Measurements from ENCODE around the gene RHBDD3. TPM values are rescaled to one million over a fixed set of nuclear protein-coding genes. Genes with fewer than 3 reads are reported as not detected.

The RHBDD3 gene
- total and polyA plus RNA-seq, 2 donors (not counting 1 experiment from before 2014, with no cell fraction given) = 11.9 to 12.5 TPM

DNA sequence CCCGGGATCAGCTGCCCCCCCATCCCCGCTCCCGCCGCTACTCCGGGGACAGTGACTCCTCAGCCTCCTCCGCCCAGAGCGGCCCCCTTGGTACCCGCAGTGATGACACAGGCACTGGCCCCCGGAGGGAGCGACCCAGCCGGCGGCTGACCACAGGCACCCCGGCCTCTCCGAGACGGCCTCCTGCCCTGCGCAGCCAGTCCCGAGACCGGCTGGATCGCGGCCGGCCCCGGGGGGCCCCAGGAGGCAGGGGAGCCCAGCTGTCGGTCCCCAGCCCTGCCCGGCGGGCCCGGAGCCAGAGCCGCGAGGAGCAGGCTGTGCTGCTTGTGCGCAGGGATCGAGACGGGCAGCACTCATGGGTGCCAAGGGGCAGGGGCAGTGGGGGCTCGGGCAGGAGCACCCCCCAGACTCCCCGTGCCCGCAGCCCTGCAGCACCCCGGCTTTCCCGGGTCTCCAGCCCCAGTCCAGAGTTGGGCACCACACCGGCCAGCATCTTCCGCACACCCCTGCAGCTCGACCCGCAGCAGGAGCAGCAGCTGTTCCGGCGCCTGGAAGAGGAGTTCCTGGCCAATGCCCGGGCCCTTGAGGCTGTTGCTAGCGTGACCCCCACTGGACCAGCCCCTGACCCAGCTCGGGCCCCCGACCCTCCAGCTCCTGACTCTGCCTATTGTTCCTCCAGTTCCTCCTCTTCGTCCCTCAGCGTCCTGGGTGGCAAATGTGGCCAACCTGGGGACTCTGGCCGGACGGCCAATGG is 43.9 kb upstream of the RHBDD3 start:
- Histone ChIP-seq H4K20me1 (ENCODE audit: control insufficient read depth, insufficient read depth, low read length, poor library complexity, severe bottlenecking) (peaks cover 7% of the 10 kb centered on the region), H3K4me2 (replicated peaks; ENCODE audit: low read depth, low read length, poor library complexity, severe bottlenecking) (no peak overlapping the region), H3K4me3 (ENCODE audit: control extremely low read depth in 1 of 5, extremely low read depth in 1 of 5, insufficient read depth in 1 of 5, low read depth in 2 of 5, low read length in 4 of 5) (no peak overlapping the region), H3K9ac (ENCODE audit: low read length) (no peak overlapping the region), H3K36me3 (replicated peaks in 1 of 2; ENCODE audit: control extremely low read depth in 1 of 2, control insufficient read depth in 1 of 2, extremely low read depth in 1 of 2, insufficient read depth in 2 of 2, low read length in 1 of 2) (no peaks in the 10 kb centered on the region), H3K4me1 (ENCODE audit: control insufficient read depth in 2 of 2, insufficient read depth in 2 of 2, low read length in 2 of 2) (peaks cover 33 to 50% of the 10 kb centered on the region in 2 donors), H3K9me3 (ENCODE audit: control extremely low read depth in 1 of 3, control insufficient read depth in 2 of 3, insufficient read depth in 1 of 3, low read length in 2 of 3) (peaks cover 0 to 28% (median 0%) of the 10 kb centered on the region in 3 donors), H3K79me2 (ENCODE audit: control insufficient read depth, insufficient read depth, low read length) (no peaks in the 10 kb centered on the region), H3K27me3 (replicated peaks in 1 of 4; ENCODE audit: control extremely low read depth in 1 of 4, control insufficient read depth in 3 of 4, insufficient read depth in 4 of 4, low read length in 3 of 4) (peaks cover 0 to 73% (median 28%) of the 10 kb centered on the region in 4 experiments), H3K27ac (ENCODE audit: low read length in 2 of 2) (no peak overlapping the region), H2AFZ (ENCODE audit: insufficient read depth, low read depth, low read length, poor library complexity, severe bottlenecking) (no peak overlapping the region)
- 85% methylated on average over 50 of the region's 50 CpGs for WGBS (ENCODE audit: insufficient coverage)
- Mint-ChIP-seq H3K27me3 (peaks cover 41% of the 10 kb centered on the region), H3K9me3 (ENCODE audit: insufficient read depth) (no peaks in the 10 kb centered on the region), H3K4me3 (no peak overlapping the region), H3K27ac (no peak overlapping the region), H3K4me1 (peaks cover 35% of the 10 kb centered on the region)
- ChIA-PET POLR2A (no interaction called here), CTCF (no interaction called here)
- ATAC-seq (ENCODE audit: low read depth) (no peak), DNase-seq (no peak)
- intact Hi-C loops (cut with micrococcal nuclease) = no loop called here
- TF ChIP-seq, protein P1, sequence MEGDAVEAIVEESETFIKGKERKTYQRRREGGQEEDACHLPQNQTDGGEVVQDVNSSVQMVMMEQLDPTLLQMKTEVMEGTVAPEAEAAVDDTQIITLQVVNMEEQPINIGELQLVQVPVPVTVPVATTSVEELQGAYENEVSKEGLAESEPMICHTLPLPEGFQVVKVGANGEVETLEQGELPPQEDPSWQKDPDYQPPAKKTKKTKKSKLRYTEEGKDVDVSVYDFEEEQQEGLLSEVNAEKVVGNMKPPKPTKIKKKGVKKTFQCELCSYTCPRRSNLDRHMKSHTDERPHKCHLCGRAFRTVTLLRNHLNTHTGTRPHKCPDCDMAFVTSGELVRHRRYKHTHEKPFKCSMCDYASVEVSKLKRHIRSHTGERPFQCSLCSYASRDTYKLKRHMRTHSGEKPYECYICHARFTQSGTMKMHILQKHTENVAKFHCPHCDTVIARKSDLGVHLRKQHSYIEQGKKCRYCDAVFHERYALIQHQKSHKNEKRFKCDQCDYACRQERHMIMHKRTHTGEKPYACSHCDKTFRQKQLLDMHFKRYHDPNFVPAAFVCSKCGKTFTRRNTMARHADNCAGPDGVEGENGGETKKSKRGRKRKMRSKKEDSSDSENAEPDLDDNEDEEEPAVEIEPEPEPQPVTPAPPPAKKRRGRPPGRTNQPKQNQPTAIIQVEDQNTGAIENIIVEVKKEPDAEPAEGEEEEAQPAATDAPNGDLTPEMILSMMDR (IDR thresholded peaks at IDR 0.05) = no peak
- TF ChIP-seq EZH2 (IDR thresholded peaks at IDR 0.05; ENCODE audit: borderline replicate concordance, insufficient read depth, low read depth, low read length, poor library complexity, severe bottlenecking) = no peak

DNA sequence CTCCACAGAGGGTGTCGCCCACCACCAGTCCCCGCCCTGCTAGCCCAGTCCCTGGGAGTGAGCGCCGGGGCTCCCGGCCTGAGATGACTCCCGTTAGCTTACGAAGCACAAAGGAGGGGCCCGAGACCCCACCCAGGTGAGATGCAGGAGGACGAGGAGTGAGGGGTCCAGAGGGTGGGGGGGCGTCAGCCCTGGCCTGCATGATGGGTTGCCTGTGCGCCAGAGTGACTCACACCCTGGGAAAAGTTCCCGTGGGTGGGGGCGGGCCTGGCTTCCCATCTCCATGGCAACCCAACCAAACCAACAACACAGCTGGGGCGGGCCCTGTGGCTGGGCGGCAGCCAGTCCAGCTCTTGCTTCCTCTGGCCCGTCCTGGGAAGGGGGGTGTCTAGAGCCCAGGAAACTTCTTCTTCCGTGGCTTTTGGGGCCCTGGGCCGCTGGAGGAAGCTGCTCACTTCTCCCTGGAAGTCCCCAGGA is 43.1 kb upstream of the RHBDD3 start:
- ChIA-PET POLR2A (no interaction called here), CTCF (interaction anchor here (0.8 kb wide), 1 partner anchor 26 kb away, joined by 3 read pairs; no protein-coding TSS in a partner anchor)
- H3K27me3 Mint-ChIP-seq = peaks cover 40% of the 10 kb centered on the region
- Histone ChIP-seq H2AFZ (ENCODE audit: insufficient read depth, low read depth, low read length, poor library complexity, severe bottlenecking) (no peak overlapping the region), H3K79me2 (ENCODE audit: control insufficient read depth, insufficient read depth, low read length) (peaks cover 2% of the 10 kb centered on the region), H3K27me3 (replicated peaks in 1 of 4; ENCODE audit: control extremely low read depth in 1 of 4, control insufficient read depth in 3 of 4, insufficient read depth in 4 of 4, low read length in 3 of 4) (peaks cover 0 to 74% (median 32%) of the 10 kb centered on the region in 4 experiments), H3K9me3 (ENCODE audit: control extremely low read depth in 1 of 3, control insufficient read depth in 2 of 3, insufficient read depth in 1 of 3, low read length in 2 of 3) (peaks cover 0 to 33% (median 0%) of the 10 kb centered on the region in 3 donors), H3K36me3 (replicated peaks in 1 of 2; ENCODE audit: control extremely low read depth in 1 of 2, control insufficient read depth in 1 of 2, extremely low read depth in 1 of 2, insufficient read depth in 2 of 2, low read length in 1 of 2) (no peaks in the 10 kb centered on the region), H3K4me3 (ENCODE audit: control extremely low read depth in 1 of 5, extremely low read depth in 1 of 5, insufficient read depth in 1 of 5, low read depth in 2 of 5, low read length in 4 of 5) (no peak overlapping the region), H4K20me1 (ENCODE audit: control insufficient read depth, insufficient read depth, low read length, poor library complexity, severe bottlenecking) (peaks cover 7% of the 10 kb centered on the region), H3K4me1 (ENCODE audit: control insufficient read depth in 2 of 2, insufficient read depth in 2 of 2, low read length in 2 of 2) (peaks cover 39 to 55% of the 10 kb centered on the region in 2 donors), H3K9ac (ENCODE audit: low read length) (no peak overlapping the region), H3K27ac (ENCODE audit: low read length in 2 of 2) (no peak overlapping the region), H3K4me2 (replicated peaks; ENCODE audit: low read depth, low read length, poor library complexity, severe bottlenecking) (peak overlapping the region; percentile 14)
- 12% methylated on average over 17 of the region's 18 CpGs for WGBS (ENCODE audit: insufficient coverage)
- TF ChIP-seq EZH2 (IDR thresholded peaks at IDR 0.05; ENCODE audit: borderline replicate concordance, insufficient read depth, low read depth, low read length, poor library complexity, severe bottlenecking) = no peak
- TF ChIP-seq, protein P1 (IDR thresholded peaks at IDR 0.05) = no peak
- no peak overlapping the region for H3K27ac Mint-ChIP-seq
- H3K4me3 Mint-ChIP-seq = no peak overlapping the region
- no peaks in the 10 kb centered on the region for H3K9me3 Mint-ChIP-seq (ENCODE audit: insufficient read depth)
- intact Hi-C loops (cut with micrococcal nuclease) = no loop called here
- ATAC-seq (ENCODE audit: low read depth) (peak; percentile 49), DNase-seq (peak; percentile 66)
- H3K4me1 Mint-ChIP-seq = peaks cover 39% of the 10 kb centered on the region

All from B cell (primary cell).